Fibroblast of skin of scalp (primary cell): ENCODE measurements around the gene COA1.
"Not testable (repeated sequence)": the region's sequence is repeated elsewhere in the genome, so short reads cannot be mapped to it uniquely, and the experiment has no call there.

Experiments
- DNase-seq: peaks from one replicate; pipeline ENCODE4 v3.0.0-alpha.2; 2013

COA1 gene

GRCh38 chr7:43650457-43651052 lies 78.8 kb downstream of the COA1 start:
- peak; percentile 89 for DNase-seq

- no peak for DNase-seq
Observed at GRCh38 chr7:43649755-43650274, 79.5 kb downstream of the COA1 start.

- DNase-seq = peak; percentile 60
Observed at GRCh38 chr7:43648473-43649406, 80.6 kb downstream of the COA1 start.

- peak; percentile 99 for DNase-seq
Observed at GRCh38 chr7:43647673-43648472, 81.5 kb downstream of the COA1 start.

- DNase-seq = peak; percentile 78
Observed at GRCh38 chr7:43647339-43647672, 82.0 kb downstream of the COA1 start.

- DNase-seq = peak; percentile 80
Observed at GRCh38 chr7:43646603-43647338, 82.6 kb downstream of the COA1 start.

- no peak for DNase-seq
Observed at GRCh38 chr7:43645699-43646226, 83.6 kb downstream of the COA1 start.

- no peak for DNase-seq
Observed at GRCh38 chr7:43643846-43644245, 85.5 kb downstream of the COA1 start.

- DNase-seq = no peak
Observed at GRCh38 chr7:43642897-43643630, 86.3 kb downstream of the COA1 start.

GRCh38 chr7:43640679-43641078 lies 88.6 kb downstream of the COA1 start:
- no peak for DNase-seq

GRCh38 chr7:43639858-43640491 lies 89.3 kb downstream of the COA1 start:
- peak; percentile 88 for DNase-seq

- DNase-seq = no peak
Observed at GRCh38 chr7:43637114-43637806, 92.1 kb downstream of the COA1 start.

- peak; percentile 73 for DNase-seq
Observed at GRCh38 chr7:43636093-43636492, 93.2 kb downstream of the COA1 start.

- no peak for DNase-seq
Observed at GRCh38 chr7:43634384-43634783, 94.9 kb downstream of the COA1 start.

- no peak for DNase-seq
Observed at GRCh38 chr7:43632746-43633145, 96.6 kb downstream of the COA1 start.

- no peak for DNase-seq
Observed at GRCh38 chr7:43631559-43631958, 97.8 kb downstream of the COA1 start.

- DNase-seq = no peak
Observed at GRCh38 chr7:43630482-43630881, 98.8 kb downstream of the COA1 start.

GRCh38 chr7:43629857-43630256 lies 99.5 kb downstream of the COA1 start:
- DNase-seq = no peak

GRCh38 chr7:43628431-43628830 lies 100.9 kb downstream of the COA1 start:
- no peak for DNase-seq

- not testable (repeated sequence) for DNase-seq
Observed at GRCh38 chr7:43627798-43628197, 101.5 kb downstream of the COA1 start.
